CD14-positive monocyte (primary cell): ENCODE data around the gene GNG8. TPM values are rescaled to one million over a fixed set of nuclear protein-coding genes. Genes with fewer than 3 reads are reported as not detected.
A peak's percentile ranks its signal among the peaks of the same experiment; 100 is the strongest.

Experiments
- DNase-seq, 3 donors: peaks; one replicate each; pipeline ENCODE4 v3.0.0-alpha.2; 2011 to 2022
- H2AFZ ChIP-seq: 2 replicates; pipeline ENCODE4 v1.6.0; 2012; ENCODE audit warnings: mild to moderate bottlenecking, low read depth, low read length, inconsistent platforms; ENCODE audit not compliant: insufficient read depth, poor library complexity, severe bottlenecking
- H3K27ac ChIP-seq, 2 donors: 1 replicate in 1 of 2; 2 replicates in 1 of 2; pipeline ENCODE4 v1.5.1; 2012 to 2013; ENCODE audit warnings: low read length in 2 of 2, control low read depth in 1 of 2, inconsistent platforms in 1 of 2, low read depth in 1 of 2, mild to moderate bottlenecking in 1 of 2
- H3K27me3 ChIP-seq, 2 donors: one replicate each; pipeline versions ENCODE4 v1.6.0 to v1.6.1; 2011 to 2013; ENCODE audit warnings: low read length in 2 of 2; ENCODE audit not compliant: control insufficient read depth in 2 of 2, insufficient read depth in 2 of 2
- H3K36me3 ChIP-seq, 2 donors: replicated peaks in 1 of 2; 1 replicate in 1 of 2; 2 replicates in 1 of 2; pipeline versions ENCODE4 v1.5.1 to v1.6.1; 2012 to 2013; ENCODE audit warnings: low read length in 2 of 2, control low read depth in 1 of 2, inconsistent platforms in 1 of 2, mild to moderate bottlenecking in 1 of 2; ENCODE audit not compliant: insufficient read depth in 2 of 2, control insufficient read depth in 1 of 2
- H3K4me1 ChIP-seq, 2 donors: 1 replicate in 1 of 2; 2 replicates in 1 of 2; pipeline versions ENCODE4 v1.5.1 to v1.6.1; 2012 to 2013; ENCODE audit warnings: low read length in 2 of 2, control low read depth in 1 of 2, inconsistent platforms in 1 of 2, mild to moderate bottlenecking in 1 of 2, moderate library complexity in 1 of 2; ENCODE audit not compliant: insufficient read depth in 2 of 2, control insufficient read depth in 1 of 2
- H3K4me2 ChIP-seq: replicated peaks from 2 replicates; pipeline ENCODE3; 2012; ENCODE audit warnings: low read length, moderate library complexity, mild to moderate bottlenecking; ENCODE audit not compliant: poor library complexity, severe bottlenecking; ENCODE audit errors: extremely low read depth
- H3K4me3 ChIP-seq, 3 experiments: fragments of 200-600 bp in 1 of 3; sonication (generic) in 1 of 3; replicated peaks in 1 of 3; 1 replicate in 2 of 3; 2 replicates in 1 of 3; pipeline ENCODE4 v1.5.1; 2011 to 2013; ENCODE audit warnings: low read length in 3 of 3, mild to moderate bottlenecking in 3 of 3, control low read depth in 2 of 3, low read depth in 2 of 3, inconsistent platforms in 1 of 3, moderate library complexity in 1 of 3
- H3K79me2 ChIP-seq: 2 replicates; pipeline ENCODE4 v1.6.0; 2012; ENCODE audit warnings: mild to moderate bottlenecking, control low read depth, inconsistent platforms, low read length, moderate library complexity; ENCODE audit not compliant: insufficient read depth
- H3K9ac ChIP-seq: 2 replicates; pipeline ENCODE4 v1.6.0; 2017; ENCODE audit warnings: low read length, mild to moderate bottlenecking; ENCODE audit not compliant: insufficient read depth, poor library complexity, severe bottlenecking
- H3K9me3 ChIP-seq, 2 donors: replicated peaks in 1 of 2; 1 replicate in 1 of 2; 2 replicates in 1 of 2; pipeline versions ENCODE4 v1.5.1 to v1.6.1; 2012 to 2013; ENCODE audit warnings: low read length in 2 of 2, control low read depth in 1 of 2; ENCODE audit not compliant: control insufficient read depth in 1 of 2, insufficient read depth in 1 of 2
- H4K20me1 ChIP-seq: 2 replicates; pipeline ENCODE4 v1.6.0; 2012; ENCODE audit warnings: mild to moderate bottlenecking, low read length, control low read depth, moderate library complexity; ENCODE audit not compliant: insufficient read depth
- H3K27ac Mint-ChIP-seq, 7 donors: one replicate each; pipeline ENCODE4 v1.8.0; 2020; ENCODE audit warnings: mild to moderate bottlenecking in 7 of 7, mixed read lengths in 7 of 7, moderate library complexity in 6 of 7, inconsistent platforms in 2 of 7
- H3K27me3 Mint-ChIP-seq, 3 donors: one replicate each; pipeline ENCODE4 v1.8.0; 2021 to 2022; ENCODE audit warnings: low read depth in 3 of 3, mild to moderate bottlenecking in 3 of 3, mixed read lengths in 3 of 3, moderate library complexity in 3 of 3, inconsistent platforms in 1 of 3
- H3K36me3 Mint-ChIP-seq, 2 donors: one replicate each; pipeline ENCODE4 v1.8.0; 2020; ENCODE audit warnings: mixed read lengths in 2 of 2, inconsistent platforms in 1 of 2, mild to moderate bottlenecking in 1 of 2
- H3K4me1 Mint-ChIP-seq: one replicate; pipeline ENCODE4 v1.8.0; 2020; ENCODE audit warnings: mild to moderate bottlenecking, mixed read lengths
- H3K4me3 Mint-ChIP-seq, 2 donors: one replicate each; pipeline ENCODE4 v1.8.0; 2020; ENCODE audit warnings: mild to moderate bottlenecking in 2 of 2, mixed read lengths in 2 of 2, moderate library complexity in 1 of 2
- H3K9me3 Mint-ChIP-seq, 7 donors: one replicate each; pipeline ENCODE4 v1.8.0; 2020 to 2022; ENCODE audit warnings: mixed read lengths in 7 of 7, mild to moderate bottlenecking in 6 of 7, moderate library complexity in 6 of 7, inconsistent platforms in 2 of 7
- CTCF ChIP-seq: fragments of 200-600 bp; IDR thresholded peaks from one replicate; pipeline ENCODE4 v1.8.0; 2022; ENCODE audit warnings: antibody characterized with exemption, mild to moderate bottlenecking
- WGBS: methylation state at CpG from one replicate; pipeline ENCODE4 v1.1.5; 2013; ENCODE audit warnings: missing lambda C conversion rate; ENCODE audit not compliant: insufficient coverage; 5-methylcytosine and 5-hydroxymethylcytosine counted together
- intact Hi-C, 2 donors: fragments of 100-400 bp; cut with micrococcal nuclease; formaldehyde crosslinking; loops; one replicate each; pipeline versions ENCODE4 v1.15.0 to v1.15.1; 2023
- polyA plus RNA-seq, 3 donors: library from polyadenylated mRNA; depleted of rRNA in 1 of 3; unstranded in 2 of 3; stranded (reverse) in 1 of 3; fragments of 300-500 nt in 2 of 3; fragments of >200 nt in 1 of 3; fragmentation: Illumina TruSeq in 2 of 3; gene quantifications; 1 replicate in 2 of 3; 2 replicates in 1 of 3; pipeline ENCODE4 v1.2.3, GENCODE V29; 2012 to 2021

GNG8 gene
- polyA plus RNA-seq, 3 donors = not detected

- 7% methylated on average over 4 of the region's 6 CpGs for WGBS
- Histone ChIP-seq H4K20me1 (peaks cover 37% of the 10 kb centered on the region), H3K4me1 (peaks cover 26 to 29% of the 10 kb centered on the region in 2 donors), H3K4me3 (no peak overlapping the region), H3K4me2 (no peak overlapping the region), H3K27me3 (peaks cover 0 to 19% of the 10 kb centered on the region in 2 donors), H3K9ac (no peak overlapping the region), H3K9me3 (no peaks in the 10 kb centered on the region), H2AFZ (no peak overlapping the region), H3K36me3 (peaks cover 35% of the 10 kb centered on the region in 2 donors), H3K27ac (no peak overlapping the region), H3K79me2 (no peaks in the 10 kb centered on the region)
- peak overlapping the region in 4 of 7 donors; percentile 28 to 58 (median 40) for H3K27ac Mint-ChIP-seq
- intact Hi-C loops = loop anchor here in 1 of 2 donors (5.0 to 10.0 kb wide), 2 partner anchors 51 to 103 kb away; partner anchors contain the start of genes DACT3 and PRKD2
- H3K27me3 Mint-ChIP-seq = peaks cover 25 to 41% (median 37%) of the 10 kb centered on the region in 3 donors
- peaks cover 0 to 3% (median 0%) of the 10 kb centered on the region in 7 donors for H3K9me3 Mint-ChIP-seq
- TF ChIP-seq CTCF = no peak
- H3K36me3 Mint-ChIP-seq = peaks cover 43 to 47% of the 10 kb centered on the region in 2 donors
- DNase-seq = no peak
- H3K4me1 Mint-ChIP-seq = peaks cover 35% of the 10 kb centered on the region
- H3K4me3 Mint-ChIP-seq = peak overlapping the region in 1 of 2 donors; percentile 55
Observed at GRCh38 chr19:46611776-46612175, 24.2 kb downstream of the GNG8 start.

- Histone ChIP-seq H3K9ac (no peak overlapping the region), H3K27me3 (peaks cover 0 to 18% of the 10 kb centered on the region in 2 donors), H3K9me3 (no peaks in the 10 kb centered on the region), H3K27ac (no peak overlapping the region), H3K4me2 (no peak overlapping the region), H3K4me1 (peaks cover 23 to 26% of the 10 kb centered on the region in 2 donors), H4K20me1 (peaks cover 43% of the 10 kb centered on the region), H3K4me3 (no peak overlapping the region), H3K36me3 (peaks cover 41% of the 10 kb centered on the region in 2 donors), H3K79me2 (peaks cover 2% of the 10 kb centered on the region), H2AFZ (no peak overlapping the region)
- intact Hi-C loops = loop anchor here in 1 of 2 donors (5.0 to 10.0 kb wide), 2 partner anchors 51 to 104 kb away; partner anchors contain the start of genes DACT3 and PRKD2
- no peak for TF ChIP-seq CTCF
- Mint-ChIP-seq H3K27me3 (peaks cover 21 to 35% (median 31%) of the 10 kb centered on the region in 3 donors), H3K27ac (peak overlapping the region; percentile 28 to 73 (median 63)), H3K4me3 (peak overlapping the region in 1 of 2 donors; percentile 55), H3K4me1 (peaks cover 35% of the 10 kb centered on the region), H3K36me3 (peaks cover 49 to 50% of the 10 kb centered on the region in 2 donors), H3K9me3 (peaks cover 0 to 3% (median 0%) of the 10 kb centered on the region in 7 donors)
- peak in 2 of 3 donors; percentile 25 to 47 for DNase-seq
- 58% methylated on average over 12 of the region's 17 CpGs for WGBS
Observed at GRCh38 chr19:46610851-46611770, 24.9 kb downstream of the GNG8 start.
